ENCODE data around the gene CHAC1. TPM values are rescaled to one million over a fixed set of nuclear protein-coding genes. Genes with fewer than 3 reads are reported as not detected.

CHAC1 gene
- total RNA-seq, 2 experiments from 2014 or later = 0.42 to 0.47 TPM

DNA sequence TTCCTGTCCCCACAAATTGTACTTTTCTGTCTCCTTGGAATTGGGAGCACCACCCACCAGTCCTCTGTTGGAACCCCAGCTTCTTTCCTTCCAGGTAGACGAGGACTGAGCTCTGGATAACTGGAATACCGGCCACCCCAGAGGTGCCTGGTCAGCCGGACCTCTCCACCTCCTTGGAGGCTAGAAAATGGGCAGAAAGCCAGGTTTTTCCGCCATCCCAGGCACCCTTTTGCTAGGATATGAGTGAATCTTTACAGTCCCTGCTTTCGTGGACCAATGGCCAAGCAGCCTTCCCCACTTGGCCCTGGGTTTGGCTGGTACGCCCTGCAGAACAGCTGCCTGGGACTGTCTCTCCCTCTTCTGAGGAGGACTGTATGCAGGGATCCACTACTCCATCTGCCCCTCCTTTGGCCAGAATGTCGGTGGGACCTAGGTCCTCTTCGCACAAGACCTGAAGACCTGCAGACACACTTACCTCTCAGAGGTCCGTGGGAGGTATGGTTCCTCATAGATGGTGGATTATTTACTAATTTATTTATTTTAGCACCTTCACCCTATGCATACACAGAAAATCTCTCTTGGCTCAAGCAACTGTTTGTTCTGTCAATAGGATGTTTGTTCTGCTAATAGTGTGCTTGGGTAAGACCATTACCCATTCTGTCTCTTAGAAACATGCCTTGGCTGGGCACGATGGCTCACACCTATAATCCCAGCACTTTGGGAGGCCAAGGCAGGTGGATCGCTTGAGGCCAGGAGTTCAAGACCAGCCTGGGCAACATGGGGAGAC lies 8.6 kb upstream of the CHAC1 start:
- CTCF ChIA-PET = no interaction called here
- Histone ChIP-seq H3K36me3 (ENCODE audit: insufficient read depth, low read length) (no peaks in the 10 kb centered on the region), H3K27me3 (ENCODE audit: control insufficient read depth in 1 of 2, insufficient read depth in 2 of 2, low read length in 2 of 2) (peaks cover 0 to 4% of the 10 kb centered on the region in 2 experiments), H3K4me1 (ENCODE audit: insufficient read depth, low read length) (peaks cover 38% of the 10 kb centered on the region), H3K27ac (ENCODE audit: low read depth in 1 of 2, low read length in 2 of 2) (no peak overlapping the region), H3K4me3 (ENCODE audit: low read length) (no peak overlapping the region), H3K9me3 (ENCODE audit: control insufficient read depth in 1 of 2, insufficient read depth in 1 of 2, low read length in 2 of 2) (no peaks in the 10 kb centered on the region)
- POLR2A ChIA-PET = no interaction called here
- H3K9me3 Mint-ChIP-seq = no peaks in the 10 kb centered on the region
- ATAC-seq (ENCODE audit: poor library complexity) (no peak), DNase-seq (no peak)
- H3K4me1 Mint-ChIP-seq (ENCODE audit: low read depth) = peaks cover 31% of the 10 kb centered on the region
- no peaks in the 10 kb centered on the region for H3K36me3 Mint-ChIP-seq (ENCODE audit: low read depth)
- peak overlapping the region; percentile 31 for H3K4me3 Mint-ChIP-seq
- no peak overlapping the region for H3K27ac Mint-ChIP-seq
- TF ChIP-seq, protein P1, sequence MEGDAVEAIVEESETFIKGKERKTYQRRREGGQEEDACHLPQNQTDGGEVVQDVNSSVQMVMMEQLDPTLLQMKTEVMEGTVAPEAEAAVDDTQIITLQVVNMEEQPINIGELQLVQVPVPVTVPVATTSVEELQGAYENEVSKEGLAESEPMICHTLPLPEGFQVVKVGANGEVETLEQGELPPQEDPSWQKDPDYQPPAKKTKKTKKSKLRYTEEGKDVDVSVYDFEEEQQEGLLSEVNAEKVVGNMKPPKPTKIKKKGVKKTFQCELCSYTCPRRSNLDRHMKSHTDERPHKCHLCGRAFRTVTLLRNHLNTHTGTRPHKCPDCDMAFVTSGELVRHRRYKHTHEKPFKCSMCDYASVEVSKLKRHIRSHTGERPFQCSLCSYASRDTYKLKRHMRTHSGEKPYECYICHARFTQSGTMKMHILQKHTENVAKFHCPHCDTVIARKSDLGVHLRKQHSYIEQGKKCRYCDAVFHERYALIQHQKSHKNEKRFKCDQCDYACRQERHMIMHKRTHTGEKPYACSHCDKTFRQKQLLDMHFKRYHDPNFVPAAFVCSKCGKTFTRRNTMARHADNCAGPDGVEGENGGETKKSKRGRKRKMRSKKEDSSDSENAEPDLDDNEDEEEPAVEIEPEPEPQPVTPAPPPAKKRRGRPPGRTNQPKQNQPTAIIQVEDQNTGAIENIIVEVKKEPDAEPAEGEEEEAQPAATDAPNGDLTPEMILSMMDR (IDR thresholded peaks at IDR 0.05) = no peak
- intact Hi-C loops (cut with DNase I, micrococcal nuclease) = no loop called here
- no peaks in the 10 kb centered on the region for H3K27me3 Mint-ChIP-seq

DNA sequence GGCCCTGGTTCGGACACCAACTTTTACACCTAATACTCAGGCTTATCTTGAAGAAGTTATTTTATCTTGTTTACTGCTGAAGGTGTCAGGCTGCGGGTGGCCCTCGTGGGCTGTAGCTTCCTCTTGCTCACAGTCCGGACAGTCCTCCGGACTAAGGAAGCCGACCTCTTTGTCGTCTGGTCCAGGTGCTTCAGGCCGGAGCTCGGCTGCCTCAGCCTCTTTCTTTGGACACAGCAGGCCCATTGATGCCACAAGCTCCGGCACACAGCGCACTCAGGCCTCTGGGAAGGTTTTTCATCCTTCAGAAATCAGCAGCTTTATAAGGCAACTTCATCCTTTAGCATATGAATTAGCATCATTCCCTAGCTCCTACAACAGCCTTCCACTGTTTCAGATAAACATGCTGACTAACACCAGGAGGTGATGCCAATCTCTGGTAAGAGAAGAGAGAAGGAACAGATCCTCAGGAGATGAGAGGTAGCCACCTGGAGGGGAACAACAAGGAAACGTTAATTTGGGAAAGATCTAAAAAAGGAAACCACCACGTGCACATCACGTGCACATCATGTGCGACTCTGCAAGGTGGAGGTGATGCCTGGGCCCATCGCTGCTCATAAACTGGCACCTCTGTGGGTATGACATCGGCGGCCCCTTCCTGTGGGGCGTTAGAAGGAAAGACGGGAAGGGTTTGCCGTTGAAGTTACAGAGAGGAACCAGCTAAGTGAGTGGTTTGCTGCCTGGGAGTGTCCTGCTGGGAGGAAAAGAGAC lies 4.4 kb upstream of the CHAC1 start:
- Histone ChIP-seq H3K4me1 (ENCODE audit: insufficient read depth, low read length) (peaks cover 18% of the 10 kb centered on the region), H3K4me3 (ENCODE audit: low read length) (no peak overlapping the region), H3K27ac (ENCODE audit: low read depth in 1 of 2, low read length in 2 of 2) (no peak overlapping the region), H3K36me3 (ENCODE audit: insufficient read depth, low read length) (no peaks in the 10 kb centered on the region), H3K9me3 (ENCODE audit: control insufficient read depth in 1 of 2, insufficient read depth in 1 of 2, low read length in 2 of 2) (no peaks in the 10 kb centered on the region), H3K27me3 (ENCODE audit: control insufficient read depth in 1 of 2, insufficient read depth in 2 of 2, low read length in 2 of 2) (peaks cover 0 to 4% of the 10 kb centered on the region in 2 experiments)
- peaks cover 10% of the 10 kb centered on the region for H3K4me1 Mint-ChIP-seq (ENCODE audit: low read depth)
- no peak for ATAC-seq (ENCODE audit: poor library complexity)
- CTCF ChIA-PET = interaction anchor here (1.2 to 1.4 kb wide), 2 partner anchors 19 to 45 kb away, joined by 3 to 4 read pairs; no protein-coding TSS in a partner anchor
- H3K27ac Mint-ChIP-seq = no peak overlapping the region
- no peak overlapping the region for H3K4me3 Mint-ChIP-seq
- TF ChIP-seq, protein P1 (IDR thresholded peaks at IDR 0.05) = no peak
- intact Hi-C loops (cut with DNase I, micrococcal nuclease) = no loop called here
- H3K27me3 Mint-ChIP-seq = no peaks in the 10 kb centered on the region
- no peaks in the 10 kb centered on the region for H3K9me3 Mint-ChIP-seq
- POLR2A ChIA-PET = no interaction called here
- DNase-seq = no peak
- H3K36me3 Mint-ChIP-seq (ENCODE audit: low read depth) = peaks cover 5% of the 10 kb centered on the region

DNA sequence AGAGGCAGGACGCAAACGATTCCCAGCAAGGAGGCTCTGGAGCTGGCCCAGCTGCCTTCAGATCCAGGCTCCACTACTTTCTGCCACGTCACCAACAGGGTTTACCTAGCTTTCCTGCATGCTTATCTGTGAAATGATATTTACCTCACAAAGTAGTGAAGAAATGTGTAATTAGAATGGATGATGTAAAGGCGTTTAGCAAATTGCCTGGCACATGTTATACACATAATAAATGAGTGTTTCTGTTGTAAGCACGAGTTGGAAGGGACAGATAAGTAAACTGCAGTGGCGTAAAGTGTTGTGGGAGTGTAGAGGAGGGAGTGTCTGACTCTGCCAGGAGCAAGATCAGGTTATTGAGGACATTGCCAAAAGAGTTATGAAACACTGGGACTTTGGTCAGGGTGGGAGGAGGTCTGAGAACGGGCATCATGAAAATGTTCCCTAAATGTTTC lies 3.5 kb upstream of the CHAC1 start:
- Histone ChIP-seq H3K27ac (ENCODE audit: low read depth in 1 of 2, low read length in 2 of 2) (no peak overlapping the region), H3K36me3 (ENCODE audit: insufficient read depth, low read length) (no peaks in the 10 kb centered on the region), H3K4me1 (ENCODE audit: insufficient read depth, low read length) (peaks cover 18% of the 10 kb centered on the region), H3K4me3 (ENCODE audit: low read length) (no peak overlapping the region), H3K9me3 (ENCODE audit: control insufficient read depth in 1 of 2, insufficient read depth in 1 of 2, low read length in 2 of 2) (no peaks in the 10 kb centered on the region), H3K27me3 (ENCODE audit: control insufficient read depth in 1 of 2, insufficient read depth in 2 of 2, low read length in 2 of 2) (peaks cover 0 to 4% of the 10 kb centered on the region in 2 experiments)
- no peaks in the 10 kb centered on the region for H3K27me3 Mint-ChIP-seq
- DNase-seq (no peak), ATAC-seq (ENCODE audit: poor library complexity) (no peak)
- TF ChIP-seq, protein P1 (IDR thresholded peaks at IDR 0.05) = no peak
- intact Hi-C loops (cut with DNase I, micrococcal nuclease) = loop anchor here in 1 of 2 experiments (5.0 to 10.0 kb wide), 6 partner anchors 45 to 455 kb away; partner anchors contain the start of genes CHP1, EXD1, INO80 and KNL1
- ChIA-PET POLR2A (no interaction called here), CTCF (interaction anchor here (1.2 to 1.4 kb wide), 2 partner anchors 19 to 45 kb away, joined by 3 to 4 read pairs; no protein-coding TSS in a partner anchor)
- peaks cover 9% of the 10 kb centered on the region for H3K36me3 Mint-ChIP-seq (ENCODE audit: low read depth)
- no peak overlapping the region for H3K27ac Mint-ChIP-seq
- H3K4me1 Mint-ChIP-seq (ENCODE audit: low read depth) = peaks cover 10% of the 10 kb centered on the region
- no peak overlapping the region for H3K4me3 Mint-ChIP-seq
- no peaks in the 10 kb centered on the region for H3K9me3 Mint-ChIP-seq

Measured in CD4-positive, alpha-beta T cell (primary cell).